HK-2 (cell line): Measurements from ENCODE around the gene CUL5.

Source experiments
- DNase-seq: peaks from one replicate; pipeline ENCODE4 v3.0.0-alpha.2; 2018; ENCODE audit not compliant: unreplicated experiment

CUL5 gene

DNA sequence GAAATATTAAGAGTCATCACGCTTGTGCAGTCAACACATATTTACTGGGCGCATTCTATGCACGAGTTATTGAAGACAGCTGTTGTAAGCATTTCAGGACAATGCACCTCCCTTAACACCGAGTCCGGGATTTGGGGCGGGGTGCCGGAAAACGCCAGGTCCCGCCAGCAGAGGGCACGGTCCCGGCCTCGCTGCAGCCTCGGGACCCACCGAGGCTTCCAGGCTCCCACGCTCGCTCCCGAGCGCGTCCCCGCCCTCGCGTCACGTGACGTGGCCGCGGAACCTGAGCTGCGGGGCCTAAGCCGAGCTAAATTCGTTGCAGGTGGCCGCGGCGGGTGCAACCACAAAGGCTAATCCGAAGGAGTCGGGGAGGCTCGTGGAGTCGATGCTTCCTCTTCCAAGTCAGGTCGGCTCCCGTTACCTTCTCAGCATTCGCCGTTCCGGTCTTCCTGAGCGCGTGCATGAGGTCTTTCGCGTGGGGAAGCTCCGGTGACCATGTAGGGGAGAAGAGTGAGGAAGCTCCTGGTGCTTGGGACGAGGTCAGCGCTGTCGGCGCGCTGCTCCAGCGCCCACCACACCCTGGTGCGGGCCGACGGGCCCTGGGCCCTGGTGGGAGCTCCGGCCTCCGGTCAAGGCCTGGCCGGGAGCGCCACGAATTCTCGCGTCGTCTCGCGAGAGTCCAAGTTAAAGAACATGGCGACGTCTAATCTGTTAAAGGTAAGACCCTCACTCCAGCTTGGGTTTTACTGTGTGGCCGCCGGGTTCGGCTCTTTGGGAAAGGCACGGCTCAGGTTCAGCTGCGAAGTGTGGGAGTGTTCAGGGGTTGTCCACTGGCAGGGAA is at the start of gene CUL5:
Gene CUL5, plus strand, starts transcription at position 243 of the 841 bp plus-strand sequence. Its CDS starts 451 bp downstream, at position 694.
- DNase-seq: peak; percentile 79

DNA sequence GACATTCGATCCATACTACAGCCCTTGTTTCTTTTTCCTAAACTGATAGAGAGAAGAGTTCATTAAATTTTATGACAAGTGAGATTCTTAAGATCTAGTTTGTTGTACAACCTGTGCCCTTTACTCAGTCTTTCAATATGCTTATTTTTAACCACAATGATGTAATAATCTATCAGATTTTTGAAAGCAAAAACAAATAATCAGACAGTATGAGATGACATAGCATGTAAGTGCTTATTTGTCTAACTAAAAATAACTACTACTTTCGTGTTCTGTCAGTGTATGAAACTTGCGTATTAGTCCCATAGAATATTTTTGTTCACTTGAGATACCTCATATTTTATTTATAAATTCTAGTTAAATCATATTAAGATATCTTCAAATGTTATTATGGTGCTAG is 47.2 kb upstream of the CUL5 start:
- DNase-seq: no peak

DNA sequence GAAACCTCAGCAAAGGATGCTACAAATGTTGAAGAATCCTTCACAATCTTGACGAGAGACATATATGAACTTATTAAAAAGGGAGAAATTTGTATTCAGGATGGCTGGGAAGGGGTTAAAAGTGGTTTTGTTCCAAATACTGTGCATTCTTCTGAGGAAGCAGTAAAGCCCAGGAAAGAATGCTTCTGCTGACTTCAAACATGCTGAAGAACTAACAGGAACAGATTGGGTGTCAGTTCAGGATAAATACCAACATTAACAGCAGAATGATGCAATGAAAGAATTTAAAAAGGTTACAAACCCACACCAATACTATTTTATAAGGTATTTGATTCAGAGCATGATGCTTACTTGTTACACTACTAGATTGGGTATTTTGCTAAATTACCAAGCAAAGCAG is 46.5 kb upstream of the CUL5 start:
- DNase-seq: no peak

DNA sequence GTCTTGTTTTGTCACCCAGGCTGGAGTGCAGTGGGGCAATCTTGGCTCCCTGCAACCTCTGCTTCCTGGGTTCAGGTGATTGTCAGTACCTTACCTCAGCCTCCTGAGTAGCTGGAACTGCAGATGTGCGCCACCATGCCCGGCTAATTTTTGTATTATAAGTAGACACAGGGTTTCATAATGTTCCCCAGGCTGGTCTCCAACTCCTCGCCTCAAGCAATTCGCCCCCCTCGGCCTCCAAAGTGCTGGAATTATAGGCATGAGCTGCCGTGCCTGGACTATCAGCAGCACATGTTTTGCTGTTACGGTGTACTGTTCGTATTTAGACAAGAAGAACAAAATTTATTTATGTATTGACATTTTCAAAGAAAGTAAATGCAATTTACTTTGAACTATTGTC is 45.6 kb upstream of the CUL5 start:
- no peak for DNase-seq

DNA sequence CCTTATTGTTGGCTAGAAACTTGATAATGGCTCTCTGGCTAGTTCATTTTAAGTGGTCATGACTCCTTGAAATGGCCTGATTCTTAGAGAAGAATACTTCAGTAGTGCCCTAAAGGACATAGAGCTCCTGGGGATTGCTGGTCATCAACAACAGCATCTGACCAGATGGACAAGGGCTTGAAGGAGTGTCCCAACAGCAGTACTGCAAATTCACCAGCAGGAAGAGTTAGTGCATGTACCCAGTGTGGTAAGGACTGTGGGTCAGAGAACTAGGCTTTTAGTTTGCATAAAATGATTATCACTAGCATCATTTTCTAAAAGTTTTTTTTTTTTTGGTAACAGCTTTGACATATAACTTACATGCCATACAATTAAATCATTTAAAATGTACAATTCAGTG is 39.5 kb upstream of the CUL5 start:
- DNase-seq: no peak

DNA sequence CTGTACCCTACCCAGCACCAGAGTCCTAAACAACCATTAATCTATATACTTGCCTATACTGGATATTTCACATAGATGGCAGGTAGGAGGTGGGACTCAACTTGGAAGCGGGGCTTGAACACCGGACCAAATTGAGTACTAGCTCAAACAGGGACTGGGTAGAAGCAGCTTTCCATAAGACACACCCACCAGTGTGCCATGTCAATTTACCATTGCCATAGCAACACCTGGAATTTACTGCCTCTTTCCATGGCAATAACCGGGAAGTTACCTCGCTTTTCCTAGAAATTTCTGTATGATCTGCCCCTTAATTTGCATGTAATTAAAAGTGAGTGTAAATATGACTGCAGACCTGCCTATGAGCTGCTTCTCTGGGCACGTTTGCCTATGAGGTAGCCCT is 38.6 kb upstream of the CUL5 start:
- no peak for DNase-seq

DNA sequence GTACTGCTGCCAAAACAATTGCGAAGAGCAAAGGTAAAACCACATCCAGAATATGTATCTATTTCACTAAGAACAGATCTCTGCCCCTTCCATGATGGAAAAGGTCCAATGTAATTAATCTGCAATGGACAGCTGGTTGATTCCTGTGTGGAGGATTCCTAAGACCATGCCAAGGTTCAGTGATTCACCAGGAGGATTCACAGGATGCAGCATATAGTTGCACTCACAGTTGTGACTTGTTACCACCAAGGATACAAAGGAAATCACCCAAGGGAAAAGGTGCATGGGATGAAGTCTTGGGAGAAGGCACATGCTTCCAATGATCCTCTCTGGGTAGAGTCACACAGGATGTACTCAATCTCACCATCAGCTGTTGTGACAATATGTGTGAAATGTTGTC is 35.1 kb upstream of the CUL5 start:
- no peak for DNase-seq

DNA sequence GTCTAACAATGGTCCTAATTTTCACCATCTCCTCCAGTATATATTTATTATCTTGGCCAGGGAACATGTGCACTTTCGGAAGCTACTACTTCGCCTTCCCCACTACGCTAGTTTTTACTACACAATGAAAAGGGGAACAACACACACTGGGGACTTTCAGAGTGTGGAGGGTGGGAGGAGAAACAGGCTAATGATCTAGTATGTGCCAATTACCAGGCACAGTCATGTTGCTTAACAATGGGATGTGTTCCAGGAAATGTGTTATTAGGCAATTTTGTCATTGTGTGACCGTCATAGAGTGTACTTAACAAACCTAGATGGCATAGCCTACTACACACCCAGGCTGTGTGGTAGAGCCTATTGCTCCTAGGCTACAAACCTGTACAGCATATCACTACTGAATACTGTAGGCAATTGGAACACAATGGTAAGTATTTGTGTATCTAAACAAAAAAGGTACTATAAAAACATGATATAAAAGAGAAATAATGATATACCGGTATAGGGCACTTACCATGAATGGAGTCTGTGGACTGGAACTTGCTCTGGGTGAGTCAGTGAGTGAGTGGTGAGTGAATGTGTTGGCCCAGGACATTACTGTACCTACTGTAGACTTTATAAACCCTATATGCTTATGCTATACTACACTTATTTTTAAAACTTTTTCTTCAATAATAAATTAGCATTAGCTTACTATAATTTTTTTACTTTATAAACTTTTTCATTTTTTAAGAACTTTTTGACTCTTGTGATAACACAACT is 20.1 kb upstream of the CUL5 start:
- no peak for DNase-seq

DNA sequence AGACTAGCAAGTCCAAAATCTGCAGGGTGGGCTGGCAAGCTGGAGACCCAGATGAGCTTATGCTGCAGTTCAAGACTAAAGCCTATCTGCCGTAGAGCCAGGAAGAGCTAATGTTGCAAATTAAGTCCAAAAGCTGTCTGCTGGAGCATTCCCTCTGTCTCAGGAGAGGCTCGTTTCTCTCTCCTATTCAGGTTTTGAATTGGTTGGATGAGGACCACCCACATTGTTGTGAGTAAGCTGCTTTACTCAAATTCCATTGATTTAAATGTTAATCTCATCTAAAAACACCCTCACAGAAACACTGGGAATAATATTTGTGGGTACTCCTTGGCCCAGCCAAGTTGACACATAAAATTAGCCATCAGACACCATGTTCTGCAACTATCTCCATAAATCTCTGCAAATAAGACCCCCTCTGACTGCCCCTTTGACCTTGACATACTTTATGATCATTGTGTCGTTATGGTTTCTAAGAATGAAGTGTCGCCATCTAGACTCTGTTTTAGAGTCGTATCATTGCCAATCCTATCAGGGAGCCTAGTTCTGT is 16.8 kb upstream of the CUL5 start:
- DNase-seq: no peak

DNA sequence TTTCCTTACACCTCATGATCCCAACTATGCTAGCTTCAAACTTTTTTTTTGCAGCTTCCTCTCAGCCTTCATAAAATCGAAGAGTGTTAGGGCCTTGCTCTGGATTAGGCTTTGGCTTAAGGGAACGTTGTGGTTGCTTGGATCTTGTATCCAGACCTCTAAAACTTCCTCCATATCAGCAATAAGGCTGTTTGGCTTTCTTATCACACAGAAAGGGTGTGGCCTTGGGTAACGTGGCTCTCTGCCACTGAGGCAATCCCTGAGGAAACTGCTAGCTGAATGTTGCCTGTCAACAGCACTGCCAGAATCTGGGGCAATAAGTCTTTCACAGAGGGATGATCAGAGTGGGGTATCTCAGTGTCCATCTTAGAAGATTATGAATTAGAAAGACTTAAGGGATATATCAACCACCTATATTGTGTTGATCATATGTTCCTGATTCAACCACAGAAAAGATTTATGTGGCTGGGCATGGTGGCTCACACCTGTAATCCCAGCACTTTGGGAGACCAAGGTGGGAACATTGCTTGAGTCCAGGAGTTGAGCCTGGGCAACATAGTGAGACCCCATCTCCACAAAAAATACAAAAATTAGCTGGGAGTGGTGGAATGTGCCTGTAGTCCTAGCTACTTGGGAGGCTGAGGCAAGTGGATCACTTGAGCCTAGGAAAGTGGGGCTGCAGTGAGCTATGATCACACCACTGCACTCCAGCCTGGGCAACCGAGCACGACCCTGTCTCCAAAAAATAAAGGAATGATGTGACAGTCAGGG is 12.5 kb upstream of the CUL5 start:
- no peak for DNase-seq

DNA sequence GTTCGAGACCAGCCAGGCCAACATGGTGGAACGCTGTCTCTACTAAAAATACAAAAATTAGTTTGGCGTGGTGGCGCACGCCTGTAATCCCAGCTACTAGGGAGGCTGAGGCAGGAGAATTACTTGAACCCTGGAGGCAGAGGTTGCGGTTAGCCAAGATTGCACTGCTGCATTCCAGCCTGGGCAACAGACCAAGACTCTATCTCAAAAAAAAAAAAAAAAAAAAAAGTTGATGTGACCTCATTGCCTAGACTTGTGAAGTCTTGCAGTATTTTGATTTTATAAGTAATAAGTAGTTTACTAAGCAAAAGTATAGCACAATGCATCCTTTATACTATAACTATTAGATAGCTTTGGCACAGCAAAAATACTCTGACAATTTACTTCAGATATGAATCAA is 9.9 kb upstream of the CUL5 start:
- no peak for DNase-seq

DNA sequence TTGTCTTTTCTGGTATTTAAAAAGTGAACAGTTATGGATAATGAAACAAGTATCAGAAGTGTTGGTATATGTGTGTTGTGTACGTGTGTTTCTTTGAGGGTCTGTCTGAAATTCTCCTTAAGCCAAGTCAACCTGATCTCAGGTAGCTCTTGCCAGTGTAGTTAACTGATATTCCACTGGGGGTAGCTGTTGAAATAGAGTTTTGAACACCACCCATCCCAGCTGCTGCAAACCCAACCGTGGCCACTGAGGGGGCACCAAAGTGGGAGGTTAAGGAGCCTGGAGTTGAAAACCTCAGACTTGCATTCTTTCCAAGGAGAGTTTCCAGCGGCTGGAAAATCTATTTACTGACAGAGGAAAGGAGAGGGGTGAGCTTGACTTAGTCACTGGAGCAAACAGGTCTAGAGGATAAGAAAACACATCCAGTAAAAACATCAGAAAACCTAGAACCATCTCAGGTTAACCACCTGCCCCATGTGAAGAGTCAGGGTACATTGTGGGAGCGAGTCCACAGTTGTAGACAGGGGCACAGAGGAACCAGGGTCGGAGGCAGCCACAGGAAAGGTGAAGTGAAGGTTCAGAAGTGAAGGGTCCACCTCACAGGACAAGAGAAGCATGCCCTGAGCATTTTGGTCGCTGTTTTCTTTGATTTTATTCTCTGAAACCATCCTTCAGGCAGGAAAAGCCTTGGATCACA is 8.8 kb upstream of the CUL5 start:
- DNase-seq: peak; percentile 38

DNA sequence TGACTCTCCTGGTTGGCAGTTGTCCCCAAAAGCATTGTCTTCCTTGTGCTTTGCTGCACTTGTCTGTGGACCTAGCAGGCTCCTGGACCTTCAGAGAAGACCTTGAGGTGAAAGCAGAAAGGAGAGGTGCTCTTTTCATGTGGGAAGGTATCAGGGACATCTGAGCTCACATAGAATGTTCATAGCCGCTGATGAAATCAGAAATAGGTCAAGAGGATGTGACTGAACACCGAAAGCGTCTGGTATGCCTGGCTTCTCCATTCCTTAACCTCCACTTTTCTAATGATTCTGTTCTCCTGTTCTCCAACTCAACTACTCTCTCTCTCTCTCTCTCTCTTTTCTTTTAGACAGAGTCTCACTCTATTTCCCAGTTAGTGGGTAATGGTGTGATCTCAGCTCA is 6.2 kb upstream of the CUL5 start:
- DNase-seq: no peak

DNA sequence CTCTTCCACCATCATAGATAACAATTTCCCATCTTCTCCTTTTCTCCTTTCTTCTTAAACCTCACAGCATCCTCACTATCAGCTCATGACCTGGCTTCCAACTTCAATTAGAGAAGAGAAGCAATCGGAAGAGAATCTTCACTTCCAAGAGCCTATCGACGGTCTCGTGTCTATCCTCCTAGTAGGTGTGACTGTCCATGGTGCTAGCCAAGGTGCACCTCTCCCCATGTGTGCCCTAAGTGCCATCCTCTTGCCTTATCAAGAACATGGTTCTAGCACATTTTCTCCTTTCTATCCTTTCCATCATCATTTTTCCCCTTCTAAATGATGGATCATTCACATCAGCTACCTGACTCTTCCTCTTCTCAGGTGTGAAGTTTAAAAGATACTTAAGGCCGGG is 5.1 kb upstream of the CUL5 start:
- no peak for DNase-seq

DNA sequence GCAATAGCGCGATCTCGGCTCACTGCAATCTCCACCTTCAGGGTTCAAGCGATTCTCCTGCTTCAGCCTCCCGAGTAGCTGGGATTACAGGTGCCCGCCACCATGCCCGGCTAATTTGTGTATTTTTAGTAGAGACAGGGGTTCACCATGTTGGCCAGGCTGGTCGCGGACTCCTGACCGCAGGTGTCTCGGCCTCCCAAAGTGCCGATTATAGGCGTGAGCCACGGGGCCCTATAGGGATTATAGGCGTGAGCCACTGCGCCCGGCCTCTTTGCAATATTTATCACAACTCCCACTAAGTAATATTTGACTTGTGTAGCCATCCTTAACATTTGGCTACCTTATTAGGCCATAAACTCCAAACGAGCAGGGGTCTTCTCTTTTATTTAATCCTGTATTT is 879 bp upstream of the CUL5 start:
- no peak for DNase-seq

DNA sequence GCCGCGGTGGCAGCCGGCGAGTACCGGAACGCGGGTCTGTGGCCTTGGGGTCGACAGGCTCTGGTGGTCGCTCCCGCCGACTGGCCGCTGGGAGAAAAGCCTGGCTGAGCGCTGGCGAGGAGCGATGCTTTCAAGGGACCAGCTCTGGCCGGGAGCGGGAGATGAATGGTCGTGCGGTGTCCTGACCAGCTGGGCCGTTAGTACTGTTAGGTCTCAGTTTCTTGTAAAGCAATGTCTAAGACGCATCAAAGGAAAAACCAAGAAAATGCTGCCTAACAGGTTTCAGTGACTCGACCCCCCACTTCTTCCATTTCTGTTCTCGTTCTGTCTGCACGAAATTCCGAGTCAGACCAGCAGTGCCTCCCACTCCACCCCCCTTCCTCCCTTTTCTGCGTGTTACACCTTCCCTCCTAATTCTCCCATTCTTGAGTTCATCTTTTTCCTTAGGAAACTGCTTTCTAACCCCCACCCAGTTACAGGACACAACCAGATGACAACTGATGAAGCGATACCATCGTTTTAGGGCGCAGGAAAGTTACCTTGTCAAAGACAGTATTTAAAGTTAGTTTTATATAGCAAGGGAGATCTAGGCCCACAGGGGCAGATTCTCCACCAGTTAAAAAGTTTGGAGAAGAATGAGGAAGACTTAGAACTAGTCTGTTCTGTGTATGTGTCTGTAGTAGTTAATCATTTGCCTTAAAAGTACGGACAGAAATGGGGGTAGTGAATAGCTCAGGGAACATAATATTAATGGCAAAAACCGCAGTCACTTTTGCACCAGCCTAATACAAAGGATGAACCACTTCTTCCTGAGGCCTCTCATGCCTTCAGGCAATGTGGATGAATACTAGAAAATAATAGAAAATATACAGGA is 1.0 kb downstream of the CUL5 start:
- DNase-seq: no peak

DNA sequence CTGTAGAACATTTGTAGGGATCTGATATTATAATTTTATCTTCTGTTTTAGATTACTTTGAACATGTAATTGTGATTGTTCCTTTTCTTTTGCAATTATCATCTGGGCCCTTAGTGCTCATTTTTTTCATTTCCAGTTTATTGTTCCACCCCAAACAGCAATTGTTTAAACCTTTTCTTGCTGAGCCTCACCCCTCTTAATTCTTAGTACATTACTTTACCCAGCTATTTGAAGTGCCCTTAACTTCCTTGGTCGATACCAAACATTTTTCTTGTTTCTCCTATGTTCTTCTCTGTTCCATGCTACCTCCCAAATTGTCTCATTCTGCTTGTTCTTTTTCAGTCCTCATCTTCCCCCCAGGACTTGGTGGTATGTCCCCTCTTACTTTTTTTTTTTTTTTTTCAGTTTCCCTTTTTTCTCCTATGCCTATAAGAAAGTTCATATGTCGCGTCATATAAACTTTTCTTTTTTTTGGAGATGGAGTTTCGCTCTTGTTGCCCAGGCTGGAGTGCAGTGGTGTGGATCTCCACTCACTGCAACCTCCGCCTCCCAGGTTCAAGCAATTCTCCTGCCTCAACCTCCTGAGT is 3.5 kb downstream of the CUL5 start:
- no peak for DNase-seq

DNA sequence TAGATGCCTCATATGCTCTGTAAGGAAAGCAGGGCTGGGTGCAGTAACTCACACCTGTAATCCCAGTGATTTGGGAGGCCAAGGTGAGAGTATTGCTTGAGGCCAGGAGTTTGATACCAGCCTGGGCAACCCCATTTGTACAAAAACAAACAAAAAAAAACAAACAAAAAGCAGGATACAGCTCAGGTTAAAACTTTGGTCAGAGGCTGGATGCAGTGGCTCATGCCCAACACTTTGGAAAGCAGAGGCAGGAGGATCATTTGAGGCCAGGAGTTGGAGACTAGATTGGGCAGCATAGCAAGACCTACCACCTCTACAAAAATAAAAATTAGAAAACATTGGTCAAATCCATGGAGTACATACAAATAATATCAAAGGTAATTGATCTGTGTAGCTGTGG is 7.9 kb downstream of the CUL5 start:
- no peak for DNase-seq

DNA sequence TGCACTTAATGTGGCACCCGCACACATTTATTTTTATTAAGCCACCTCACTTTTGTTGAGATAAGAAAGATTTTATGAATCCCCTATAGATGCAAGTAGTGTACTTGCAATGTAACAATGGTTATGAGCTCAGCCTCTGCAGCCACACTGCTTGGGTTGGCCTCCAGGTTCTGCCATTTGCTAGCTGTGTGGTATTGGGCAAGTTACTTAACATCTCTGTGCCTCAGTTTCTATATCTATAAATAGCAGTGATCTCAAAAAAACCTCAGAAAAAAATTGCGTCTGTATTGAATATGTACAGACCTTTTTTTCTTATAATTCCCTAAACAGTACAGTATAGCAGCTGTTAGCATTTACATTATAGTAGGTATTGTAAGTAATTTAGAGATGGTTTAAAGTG is 10.0 kb downstream of the CUL5 start:
- no peak for DNase-seq

DNA sequence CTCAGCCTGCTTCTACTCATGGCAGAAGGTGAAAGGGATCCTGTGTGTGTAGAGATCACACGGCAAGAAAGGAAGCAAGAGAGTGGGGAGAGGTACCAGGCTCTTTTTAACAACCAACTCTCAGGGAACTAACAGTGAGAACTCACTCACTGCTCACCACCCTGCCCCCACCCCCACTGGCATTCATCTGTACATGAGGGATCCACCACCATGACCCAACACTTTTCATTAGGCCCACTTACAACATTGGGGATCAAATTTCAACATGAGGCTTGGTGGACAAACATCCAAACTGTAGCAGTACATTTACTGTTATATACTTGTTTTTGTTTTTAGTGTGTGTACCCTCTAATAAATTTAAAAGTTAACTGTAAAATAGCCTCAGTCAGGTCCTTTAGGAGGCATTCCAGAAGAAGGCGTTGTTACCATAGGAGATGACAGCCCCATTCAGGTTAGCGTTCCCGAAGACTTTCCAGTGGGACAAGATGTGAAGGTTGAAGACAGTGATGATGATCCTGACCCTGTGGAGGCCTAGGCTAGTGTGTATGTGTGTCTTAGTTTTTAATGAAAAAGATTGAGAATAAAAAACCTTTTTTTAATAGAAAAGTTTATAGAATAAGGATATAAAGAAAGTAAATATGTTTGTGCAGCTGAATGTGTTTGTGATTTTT is 11.3 kb downstream of the CUL5 start:
- no peak for DNase-seq
